ENCODE data around the gene RUNX2.
A peak's percentile ranks its signal among the peaks of the same experiment; 100 is the strongest.
"Not testable (repeated sequence)": the region's sequence is repeated elsewhere in the genome, so short reads cannot be mapped to it uniquely, and the experiment has no call there.

RUNX2 gene

GRCh38 chr6:45327956-45328522 is at the start of gene RUNX2:
TSS of gene RUNX2 (plus strand) at chr6:45328330. CDS start at chr6:45328727, 397 bp downstream.
- Histone ChIP-seq H2AFZ (ENCODE audit: low read length, unreplicated experiment) (peak within 1 kb of the TSS; percentile 67), H3K79me2 (ENCODE audit: control insufficient read depth, insufficient read depth, low read length, unreplicated experiment) (no peaks in the 10 kb centered on the region), H3K4me1 (ENCODE audit: control insufficient read depth, insufficient read depth, low read length, unreplicated experiment) (peaks cover 31% of the 10 kb centered on the region), H3K4me3 (ENCODE audit: low read depth, low read length) (peak within 1 kb of the TSS; percentile 70), H3K36me3 (ENCODE audit: insufficient read depth, low read length) (no peaks in the 10 kb centered on the region), H3K27ac (ENCODE audit: low read depth, low read length) (peak within 1 kb of the TSS; percentile 23), H3K27me3 (ENCODE audit: insufficient read depth, low read length) (no peaks in the 10 kb centered on the region)

GRCh38 chr6:45278367-45278766 is 49.8 kb upstream of the RUNX2 start:
- no peaks in the 10 kb centered on the region for H3K79me2 ChIP-seq (ENCODE audit: control insufficient read depth, insufficient read depth, low read length, unreplicated experiment)
- no peak overlapping the region for H3K27ac ChIP-seq (ENCODE audit: low read depth, low read length)
- H3K36me3 ChIP-seq (ENCODE audit: insufficient read depth, low read length): no peaks in the 10 kb centered on the region
- H3K27me3 ChIP-seq (ENCODE audit: insufficient read depth, low read length): no peaks in the 10 kb centered on the region
- no peaks in the 10 kb centered on the region for H3K4me1 ChIP-seq (ENCODE audit: control insufficient read depth, insufficient read depth, low read length, unreplicated experiment)
- H2AFZ ChIP-seq (ENCODE audit: low read length, unreplicated experiment): no peak overlapping the region
- no peak overlapping the region for H3K4me3 ChIP-seq (ENCODE audit: low read depth, low read length)

- not testable (repeated sequence) for H3K4me1 ChIP-seq (ENCODE audit: control insufficient read depth, insufficient read depth, low read length, unreplicated experiment); H3K79me2 ChIP-seq (ENCODE audit: control insufficient read depth, insufficient read depth, low read length, unreplicated experiment)
Measured at GRCh38 chr6:45286707-45287106, 41.4 kb upstream of the RUNX2 start.

GRCh38 chr6:45289751-45290514 is 38.2 kb upstream of the RUNX2 start:
- no peaks in the 10 kb centered on the region for H3K79me2 ChIP-seq (ENCODE audit: control insufficient read depth, insufficient read depth, low read length, unreplicated experiment)
- H3K36me3 ChIP-seq (ENCODE audit: insufficient read depth, low read length): no peaks in the 10 kb centered on the region
- H3K27ac ChIP-seq (ENCODE audit: low read depth, low read length): no peak overlapping the region
- H3K27me3 ChIP-seq (ENCODE audit: insufficient read depth, low read length): no peaks in the 10 kb centered on the region
- no peak overlapping the region for H3K4me3 ChIP-seq (ENCODE audit: low read depth, low read length)
- no peak overlapping the region for H2AFZ ChIP-seq (ENCODE audit: low read length, unreplicated experiment)
- no peaks in the 10 kb centered on the region for H3K4me1 ChIP-seq (ENCODE audit: control insufficient read depth, insufficient read depth, low read length, unreplicated experiment)

More at GRCh38 chr6:45286707-45287106, 41.4 kb upstream of the RUNX2 start:
- not testable (repeated sequence) for H3K4me3 ChIP-seq (ENCODE audit: low read depth, low read length); H3K36me3 ChIP-seq (ENCODE audit: insufficient read depth, low read length); H3K27ac ChIP-seq (ENCODE audit: low read depth, low read length); H2AFZ ChIP-seq (ENCODE audit: low read length, unreplicated experiment); H3K27me3 ChIP-seq (ENCODE audit: insufficient read depth, low read length)

- no peaks in the 10 kb centered on the region for H3K27me3 ChIP-seq (ENCODE audit: insufficient read depth, low read length)
- no peak overlapping the region for H3K4me3 ChIP-seq (ENCODE audit: low read depth, low read length)
- H3K79me2 ChIP-seq (ENCODE audit: control insufficient read depth, insufficient read depth, low read length, unreplicated experiment): no peaks in the 10 kb centered on the region
- no peak overlapping the region for H2AFZ ChIP-seq (ENCODE audit: low read length, unreplicated experiment)
- no peak overlapping the region for H3K27ac ChIP-seq (ENCODE audit: low read depth, low read length)
- H3K36me3 ChIP-seq (ENCODE audit: insufficient read depth, low read length): no peaks in the 10 kb centered on the region
- no peaks in the 10 kb centered on the region for H3K4me1 ChIP-seq (ENCODE audit: control insufficient read depth, insufficient read depth, low read length, unreplicated experiment)
Measured at GRCh38 chr6:45293306-45293705, 34.8 kb upstream of the RUNX2 start.

GRCh38 chr6:45294065-45294701 is 33.9 kb upstream of the RUNX2 start:
- not testable (repeated sequence) for H3K27ac ChIP-seq (ENCODE audit: low read depth, low read length); H3K79me2 ChIP-seq (ENCODE audit: control insufficient read depth, insufficient read depth, low read length, unreplicated experiment); H3K4me1 ChIP-seq (ENCODE audit: control insufficient read depth, insufficient read depth, low read length, unreplicated experiment); H3K4me3 ChIP-seq (ENCODE audit: low read depth, low read length); H2AFZ ChIP-seq (ENCODE audit: low read length, unreplicated experiment); H3K27me3 ChIP-seq (ENCODE audit: insufficient read depth, low read length); H3K36me3 ChIP-seq (ENCODE audit: insufficient read depth, low read length)

- H2AFZ ChIP-seq (ENCODE audit: low read length, unreplicated experiment): no peak overlapping the region
- no peaks in the 10 kb centered on the region for H3K27me3 ChIP-seq (ENCODE audit: insufficient read depth, low read length)
- H3K27ac ChIP-seq (ENCODE audit: low read depth, low read length): no peak overlapping the region
- H3K79me2 ChIP-seq (ENCODE audit: control insufficient read depth, insufficient read depth, low read length, unreplicated experiment): no peaks in the 10 kb centered on the region
- no peaks in the 10 kb centered on the region for H3K36me3 ChIP-seq (ENCODE audit: insufficient read depth, low read length)
- H3K4me3 ChIP-seq (ENCODE audit: low read depth, low read length): no peak overlapping the region
- H3K4me1 ChIP-seq (ENCODE audit: control insufficient read depth, insufficient read depth, low read length, unreplicated experiment): no peaks in the 10 kb centered on the region
Measured at GRCh38 chr6:45297320-45297719, 30.8 kb upstream of the RUNX2 start.

- Histone ChIP-seq H3K36me3 (ENCODE audit: insufficient read depth, low read length) (no peaks in the 10 kb centered on the region), H2AFZ (ENCODE audit: low read length, unreplicated experiment) (no peak overlapping the region), H3K27me3 (ENCODE audit: insufficient read depth, low read length) (no peaks in the 10 kb centered on the region)
Measured at GRCh38 chr6:45299096-45299581, 29.0 kb upstream of the RUNX2 start.

GRCh38 chr6:45300736-45301135 is 27.4 kb upstream of the RUNX2 start:
- H3K27ac ChIP-seq (ENCODE audit: low read depth, low read length): no peak overlapping the region
- no peak overlapping the region for H2AFZ ChIP-seq (ENCODE audit: low read length, unreplicated experiment)

More at GRCh38 chr6:45299096-45299581, 29.0 kb upstream of the RUNX2 start:
- Histone ChIP-seq H3K27ac (ENCODE audit: low read depth, low read length) (no peak overlapping the region), H3K4me3 (ENCODE audit: low read depth, low read length) (no peak overlapping the region), H3K79me2 (ENCODE audit: control insufficient read depth, insufficient read depth, low read length, unreplicated experiment) (no peaks in the 10 kb centered on the region), H3K4me1 (ENCODE audit: control insufficient read depth, insufficient read depth, low read length, unreplicated experiment) (no peaks in the 10 kb centered on the region)

GRCh38 chr6:45301348-45302142 is 26.6 kb upstream of the RUNX2 start:
- Histone ChIP-seq H3K4me1 (ENCODE audit: control insufficient read depth, insufficient read depth, low read length, unreplicated experiment) (no peaks in the 10 kb centered on the region), H3K79me2 (ENCODE audit: control insufficient read depth, insufficient read depth, low read length, unreplicated experiment) (no peaks in the 10 kb centered on the region), H3K27me3 (ENCODE audit: insufficient read depth, low read length) (no peaks in the 10 kb centered on the region), H2AFZ (ENCODE audit: low read length, unreplicated experiment) (no peak overlapping the region), H3K36me3 (ENCODE audit: insufficient read depth, low read length) (no peaks in the 10 kb centered on the region), H3K27ac (ENCODE audit: low read depth, low read length) (no peak overlapping the region), H3K4me3 (ENCODE audit: low read depth, low read length) (no peak overlapping the region)

More at GRCh38 chr6:45300736-45301135, 27.4 kb upstream of the RUNX2 start:
- H3K4me1 ChIP-seq (ENCODE audit: control insufficient read depth, insufficient read depth, low read length, unreplicated experiment): no peaks in the 10 kb centered on the region
- no peaks in the 10 kb centered on the region for H3K79me2 ChIP-seq (ENCODE audit: control insufficient read depth, insufficient read depth, low read length, unreplicated experiment)
- H3K4me3 ChIP-seq (ENCODE audit: low read depth, low read length): no peak overlapping the region
- no peaks in the 10 kb centered on the region for H3K36me3 ChIP-seq (ENCODE audit: insufficient read depth, low read length)
- no peaks in the 10 kb centered on the region for H3K27me3 ChIP-seq (ENCODE audit: insufficient read depth, low read length)
